LNCAP (cell line): ENCODE results near the gene DEPP1.

ENCODE experiments used
- CTCF ChIP-seq: fragments of 450-650 bp; IDR thresholded peaks from 2 replicates; pipeline ENCODE4 v1.5.1; 2017; ENCODE audit warnings: mild to moderate bottlenecking

The DEPP1 gene

DNA sequence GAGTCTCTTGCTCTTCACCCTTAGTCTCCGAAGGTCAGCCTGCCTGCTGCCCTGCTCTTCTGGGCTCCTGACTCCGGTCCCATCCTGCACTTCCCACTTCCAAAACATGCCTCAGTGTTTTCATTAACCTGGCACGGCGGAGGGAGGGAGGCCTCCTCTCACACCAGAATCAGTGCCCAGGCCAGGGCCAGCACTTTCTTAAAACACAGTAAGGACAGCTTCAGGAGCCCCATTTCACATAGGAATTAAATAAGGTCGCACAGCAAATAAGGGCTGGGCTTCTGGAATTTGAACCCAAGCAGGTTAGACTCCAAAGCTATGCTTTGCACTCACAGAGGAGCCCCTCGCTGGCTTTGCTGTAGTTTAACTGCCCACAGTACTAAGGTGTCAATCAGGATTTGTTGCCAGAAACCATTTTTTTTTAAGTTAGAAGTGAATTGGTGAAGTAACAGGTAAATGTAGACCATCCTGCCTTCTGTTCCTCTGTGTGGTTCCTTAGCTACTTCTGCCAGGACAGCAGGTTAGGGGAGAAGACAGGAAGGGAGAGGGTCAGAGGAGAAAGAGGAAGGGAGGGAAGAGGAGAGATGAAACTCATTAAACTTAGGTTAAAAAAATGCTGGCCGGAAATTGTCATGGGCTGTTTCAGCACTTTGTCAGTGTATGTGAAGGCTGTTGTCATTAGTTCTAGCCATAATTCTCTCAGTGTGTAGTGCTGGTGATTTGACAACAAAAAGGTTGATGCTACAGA lies 18.0 kb downstream of the DEPP1 start:
- TF ChIP-seq CTCF: no peak

DNA sequence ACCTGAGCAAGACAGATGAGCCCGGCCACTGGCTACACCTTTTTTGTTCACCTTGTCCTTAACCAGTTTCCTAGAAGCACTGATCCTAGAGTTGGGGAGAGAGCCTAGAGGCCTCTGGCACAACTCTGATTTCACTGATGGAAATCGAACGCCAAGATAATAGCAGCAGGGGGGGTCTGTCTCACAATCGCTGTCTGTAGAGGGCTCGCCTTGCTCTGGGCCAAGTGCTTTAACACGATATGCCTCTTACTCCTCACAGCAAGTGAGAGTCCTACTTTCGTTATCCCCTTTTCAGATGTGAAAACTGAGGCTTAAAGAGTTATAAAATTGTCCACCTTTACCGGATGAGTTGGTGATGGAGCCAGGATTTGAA lies 18.5 kb downstream of the DEPP1 start:
- no peak for TF ChIP-seq CTCF

DNA sequence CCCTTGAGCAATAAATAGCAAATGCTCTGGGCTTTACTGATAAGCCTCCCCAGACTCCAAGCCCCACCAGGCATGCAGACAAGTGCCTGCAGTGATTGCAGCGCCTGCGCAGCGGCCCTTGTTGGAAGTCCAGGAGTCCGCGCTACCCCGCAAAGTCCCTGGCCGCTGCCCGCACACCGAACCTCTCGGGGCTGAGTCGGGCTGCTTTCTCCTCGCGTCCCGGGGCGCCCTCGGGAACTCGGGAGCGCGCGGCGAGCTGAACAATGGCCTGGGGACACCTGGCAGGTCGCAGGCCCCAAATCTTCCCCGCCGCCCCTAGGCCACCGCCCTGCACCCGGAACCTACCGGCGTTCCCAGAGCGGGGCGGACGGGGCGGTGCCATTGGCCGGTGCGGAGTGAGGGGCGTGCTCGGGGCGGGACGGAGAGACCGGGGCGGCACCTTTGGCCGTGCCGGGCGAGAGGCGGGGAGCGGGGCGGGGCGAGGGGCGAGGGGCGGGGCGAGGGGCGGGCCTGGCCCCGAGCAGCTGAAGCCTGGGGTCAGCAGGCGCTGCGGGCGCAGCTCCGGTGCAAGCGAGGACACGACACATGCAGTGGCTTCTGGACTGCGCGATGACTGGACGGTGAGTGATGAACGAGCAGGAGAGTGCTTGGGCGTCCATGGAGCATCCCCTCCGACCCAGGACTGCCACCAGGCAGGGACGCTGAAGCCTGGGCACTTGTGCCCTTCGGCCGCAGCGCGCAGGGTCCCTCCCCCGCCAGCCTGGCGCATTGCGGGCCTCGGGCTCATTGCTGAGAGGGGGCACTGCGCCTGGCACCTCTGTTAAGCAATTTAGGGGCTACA lies 19.1 kb downstream of the DEPP1 start, which contains the start of gene RASSF4:
Gene RASSF4, plus strand, starts transcription at position 556 of the 841 bp plus-strand sequence. CDS start 10,401 bp downstream, outside the sequence.
- TF ChIP-seq CTCF: no peak

GRCh38 chr10:44958898-44959246 lies 19.7 kb downstream of the DEPP1 start:
- TF ChIP-seq CTCF: no peak

DNA sequence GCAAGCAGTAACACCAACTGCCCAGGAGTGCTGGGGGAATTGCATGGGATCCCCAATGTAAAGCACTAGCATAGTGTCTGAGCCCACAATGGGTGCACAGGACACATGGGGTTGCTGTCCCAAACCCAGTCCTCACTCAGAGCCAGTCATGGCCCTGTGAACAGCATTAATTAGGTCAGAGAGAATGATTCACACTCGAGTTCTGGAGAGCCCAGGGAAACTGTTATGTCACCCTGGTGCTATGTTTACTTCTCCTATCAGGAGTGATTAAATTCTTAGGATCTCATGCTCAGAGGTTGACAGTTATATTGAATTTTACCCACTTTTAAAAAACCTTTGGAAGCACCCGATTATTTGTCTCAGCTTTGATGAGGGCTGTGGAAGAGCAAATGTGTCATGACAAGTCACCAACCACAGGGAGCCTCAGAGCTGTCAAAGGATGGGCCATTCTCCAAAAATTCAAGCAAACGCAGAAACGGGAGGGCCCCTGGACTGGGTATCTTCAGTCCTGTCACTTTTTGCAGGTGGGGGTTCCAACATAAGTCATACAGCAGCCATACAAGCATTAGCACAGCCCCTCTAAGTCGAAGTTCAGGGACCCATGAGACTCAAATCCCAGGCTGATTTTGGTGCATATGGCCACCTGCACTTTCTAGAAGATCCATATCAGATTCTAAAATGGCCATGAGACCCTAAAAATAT lies 20.3 kb downstream of the DEPP1 start:
- no peak for TF ChIP-seq CTCF

GRCh38 chr10:44956717-44957706 lies 21.6 kb downstream of the DEPP1 start:
- no peak for TF ChIP-seq CTCF
